ENCODE data around the gene GPR42.

GRCh38 chr19:35348911-35349611, 21.8 kb upstream of the GPR42 start:
- no peak for TF ChIP-seq ZBTB33 (IDR thresholded peaks at IDR 0.05; ENCODE audit: extremely low read depth, insufficient replicate concordance, low read length)
- no peak for TF ChIP-seq MAX (IDR thresholded peaks at IDR 0.05)
- TF ChIP-seq CTCF (IDR thresholded peaks at IDR 0.05 in 2 of 3, conservative IDR thresholded peaks at IDR 0.05 in 1 of 3; ENCODE audit: borderline replicate concordance in 1 of 3, insufficient read depth in 1 of 3, low read depth in 2 of 3, low read length in 2 of 3) = no peak
